Measurements from ENCODE around the gene ACBD4.

Gene ACBD4

DNA sequence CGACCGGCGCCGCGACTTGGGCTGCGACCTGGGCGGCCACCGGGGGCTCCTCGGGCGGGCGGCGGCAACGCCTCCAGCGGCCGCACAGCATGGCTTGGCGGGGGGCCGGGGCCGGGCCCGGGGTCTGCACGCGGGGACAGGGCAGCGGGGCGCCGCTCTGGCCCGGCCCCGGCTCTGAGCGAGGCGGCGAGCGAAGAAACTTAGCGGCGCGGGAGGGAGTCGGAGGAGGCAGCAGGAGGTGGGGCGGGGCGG lies 3.2 kb upstream of the ACBD4 start, which contains the start of gene PLCD3:
Gene PLCD3, minus strand, starts transcription at position 196 of the 252 bp plus-strand sequence. Its CDS starts 105 bp downstream, at position 91.
- H3K27ac ChIP-seq (replicated peaks) = no peak within 1 kb of the TSS; the same call in 1 of the 2 replicates
- no peak for DNase-seq (ENCODE audit: low read depth in 1 of 2, low spot score in 1 of 2)
- H3K27me3 ChIP-seq (ENCODE audit: insufficient read depth, poor library complexity, severe bottlenecking) = no peaks in the 10 kb centered on the region
- H3K4me3 ChIP-seq (replicated peaks; ENCODE audit: insufficient read depth, low read length) = peak within 1 kb of the TSS; percentile 78
- no peak for TF ChIP-seq SPI1 (IDR thresholded peaks at IDR 0.05; ENCODE audit: borderline replicate concordance, low read depth)
- TF ChIP-seq POLR2AphosphoS5 (IDR thresholded peaks at IDR 0.05; ENCODE audit: low read depth) = no peak
- TF ChIP-seq, protein P1, sequence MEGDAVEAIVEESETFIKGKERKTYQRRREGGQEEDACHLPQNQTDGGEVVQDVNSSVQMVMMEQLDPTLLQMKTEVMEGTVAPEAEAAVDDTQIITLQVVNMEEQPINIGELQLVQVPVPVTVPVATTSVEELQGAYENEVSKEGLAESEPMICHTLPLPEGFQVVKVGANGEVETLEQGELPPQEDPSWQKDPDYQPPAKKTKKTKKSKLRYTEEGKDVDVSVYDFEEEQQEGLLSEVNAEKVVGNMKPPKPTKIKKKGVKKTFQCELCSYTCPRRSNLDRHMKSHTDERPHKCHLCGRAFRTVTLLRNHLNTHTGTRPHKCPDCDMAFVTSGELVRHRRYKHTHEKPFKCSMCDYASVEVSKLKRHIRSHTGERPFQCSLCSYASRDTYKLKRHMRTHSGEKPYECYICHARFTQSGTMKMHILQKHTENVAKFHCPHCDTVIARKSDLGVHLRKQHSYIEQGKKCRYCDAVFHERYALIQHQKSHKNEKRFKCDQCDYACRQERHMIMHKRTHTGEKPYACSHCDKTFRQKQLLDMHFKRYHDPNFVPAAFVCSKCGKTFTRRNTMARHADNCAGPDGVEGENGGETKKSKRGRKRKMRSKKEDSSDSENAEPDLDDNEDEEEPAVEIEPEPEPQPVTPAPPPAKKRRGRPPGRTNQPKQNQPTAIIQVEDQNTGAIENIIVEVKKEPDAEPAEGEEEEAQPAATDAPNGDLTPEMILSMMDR (IDR thresholded peaks at IDR 0.05; ENCODE audit: insufficient read depth, low read length) = no peak
- no peak for TF ChIP-seq GABPA (IDR thresholded peaks at IDR 0.05; ENCODE audit: low read depth)
- TF ChIP-seq, protein P2, sequence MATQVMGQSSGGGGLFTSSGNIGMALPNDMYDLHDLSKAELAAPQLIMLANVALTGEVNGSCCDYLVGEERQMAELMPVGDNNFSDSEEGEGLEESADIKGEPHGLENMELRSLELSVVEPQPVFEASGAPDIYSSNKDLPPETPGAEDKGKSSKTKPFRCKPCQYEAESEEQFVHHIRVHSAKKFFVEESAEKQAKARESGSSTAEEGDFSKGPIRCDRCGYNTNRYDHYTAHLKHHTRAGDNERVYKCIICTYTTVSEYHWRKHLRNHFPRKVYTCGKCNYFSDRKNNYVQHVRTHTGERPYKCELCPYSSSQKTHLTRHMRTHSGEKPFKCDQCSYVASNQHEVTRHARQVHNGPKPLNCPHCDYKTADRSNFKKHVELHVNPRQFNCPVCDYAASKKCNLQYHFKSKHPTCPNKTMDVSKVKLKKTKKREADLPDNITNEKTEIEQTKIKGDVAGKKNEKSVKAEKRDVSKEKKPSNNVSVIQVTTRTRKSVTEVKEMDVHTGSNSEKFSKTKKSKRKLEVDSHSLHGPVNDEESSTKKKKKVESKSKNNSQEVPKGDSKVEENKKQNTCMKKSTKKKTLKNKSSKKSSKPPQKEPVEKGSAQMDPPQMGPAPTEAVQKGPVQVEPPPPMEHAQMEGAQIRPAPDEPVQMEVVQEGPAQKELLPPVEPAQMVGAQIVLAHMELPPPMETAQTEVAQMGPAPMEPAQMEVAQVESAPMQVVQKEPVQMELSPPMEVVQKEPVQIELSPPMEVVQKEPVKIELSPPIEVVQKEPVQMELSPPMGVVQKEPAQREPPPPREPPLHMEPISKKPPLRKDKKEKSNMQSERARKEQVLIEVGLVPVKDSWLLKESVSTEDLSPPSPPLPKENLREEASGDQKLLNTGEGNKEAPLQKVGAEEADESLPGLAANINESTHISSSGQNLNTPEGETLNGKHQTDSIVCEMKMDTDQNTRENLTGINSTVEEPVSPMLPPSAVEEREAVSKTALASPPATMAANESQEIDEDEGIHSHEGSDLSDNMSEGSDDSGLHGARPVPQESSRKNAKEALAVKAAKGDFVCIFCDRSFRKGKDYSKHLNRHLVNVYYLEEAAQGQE (IDR thresholded peaks at IDR 0.05; ENCODE audit: insufficient replicate concordance, low read depth) = no peak

DNA sequence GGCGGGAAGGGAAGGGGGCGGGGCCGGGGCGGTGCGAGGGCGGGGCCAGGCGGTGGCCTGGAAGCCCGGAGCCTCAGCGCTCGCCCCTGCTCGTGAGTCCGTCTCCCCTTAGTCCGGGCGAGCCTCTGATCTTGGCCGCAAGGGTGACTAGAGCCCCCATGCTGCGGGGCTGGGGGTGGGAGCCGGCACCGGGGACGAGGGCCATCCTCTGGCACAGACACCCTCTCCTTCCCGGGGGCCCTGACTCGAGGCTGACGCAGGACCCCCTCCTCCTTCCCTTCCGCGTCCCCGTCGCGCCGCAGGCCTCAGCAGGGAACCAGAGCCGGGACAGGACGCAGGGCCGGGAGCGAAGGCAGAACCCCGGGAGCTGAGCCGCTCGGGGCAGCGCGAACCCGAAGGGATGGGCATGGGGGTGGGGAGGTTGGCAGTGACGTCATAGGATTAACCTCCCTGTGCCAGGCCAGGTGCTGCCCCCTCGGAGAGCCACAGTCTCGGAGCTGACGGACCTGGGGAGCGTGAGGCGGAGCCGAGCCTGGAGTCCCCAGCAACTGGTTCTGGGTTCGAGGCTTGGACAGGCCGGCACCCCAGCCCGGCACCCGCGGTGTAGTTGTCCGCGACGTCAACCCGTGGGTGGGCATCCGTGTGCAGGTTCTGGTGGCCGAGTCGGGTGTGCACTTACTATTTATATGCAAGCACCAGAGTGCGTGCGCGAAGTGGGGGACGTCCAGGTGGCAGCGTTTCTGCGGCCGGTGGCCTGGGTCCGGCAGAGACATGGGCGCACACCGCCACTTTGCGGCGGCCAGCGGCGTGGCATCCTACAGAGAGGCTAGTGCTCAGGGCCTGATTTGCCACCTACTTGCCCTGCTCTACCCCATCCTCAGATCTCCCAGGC lies 2.7 kb upstream of the ACBD4 start:
- peak overlapping the region; percentile 78 for H3K4me3 ChIP-seq (replicated peaks; ENCODE audit: insufficient read depth, low read length)
- H3K27ac ChIP-seq (replicated peaks) = no peak overlapping the region
- peak in 1 of 2 experiments; percentile 75 for DNase-seq (ENCODE audit: low read depth in 1 of 2, low spot score in 1 of 2)
- no peaks in the 10 kb centered on the region for H3K27me3 ChIP-seq (ENCODE audit: insufficient read depth, poor library complexity, severe bottlenecking)
- no peak for TF ChIP-seq SPI1 (IDR thresholded peaks at IDR 0.05; ENCODE audit: borderline replicate concordance, low read depth)
- TF ChIP-seq, protein P1 (IDR thresholded peaks at IDR 0.05; ENCODE audit: insufficient read depth, low read length) = peak; percentile 90

DNA sequence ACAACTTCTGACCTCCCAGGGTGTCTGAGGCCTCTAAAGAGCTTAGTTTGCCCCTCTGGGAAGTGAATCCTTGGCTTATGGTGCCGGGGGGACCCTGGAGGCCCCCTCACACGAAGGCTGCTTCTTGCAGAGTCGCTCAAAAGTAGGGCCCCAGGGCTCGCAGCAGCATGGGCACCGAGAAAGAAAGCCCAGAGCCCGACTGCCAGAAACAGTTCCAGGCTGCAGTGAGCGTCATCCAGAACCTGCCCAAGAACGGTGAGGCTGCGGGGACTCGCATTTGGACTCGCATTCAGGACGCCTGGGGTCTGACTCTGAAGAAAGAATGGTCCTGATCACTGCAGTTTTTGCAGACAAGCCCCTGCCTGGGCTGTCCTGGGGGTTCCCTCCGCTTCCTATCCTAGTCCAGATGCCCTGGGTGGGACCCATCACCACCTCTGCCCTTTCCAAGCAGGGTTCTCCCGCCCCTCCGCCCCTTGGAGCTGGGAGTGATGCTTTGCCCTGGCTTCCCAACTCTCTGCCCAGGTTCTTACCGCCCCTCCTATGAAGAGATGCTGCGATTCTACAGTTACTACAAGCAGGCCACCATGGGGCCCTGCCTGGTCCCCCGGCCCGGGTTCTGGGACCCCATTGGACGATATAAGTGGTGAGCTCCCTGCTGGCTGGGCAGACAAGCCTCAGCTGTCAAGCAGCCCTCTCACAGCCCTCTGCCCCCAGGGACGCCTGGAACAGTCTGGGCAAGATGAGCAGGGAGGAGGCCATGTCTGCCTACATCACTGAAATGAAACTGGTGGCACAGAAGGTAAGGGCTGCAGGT lies 698 bp downstream of the ACBD4 start:
- H3K4me3 ChIP-seq (replicated peaks; ENCODE audit: insufficient read depth, low read length) = peak overlapping the region; percentile 61
- H3K27me3 ChIP-seq (ENCODE audit: insufficient read depth, poor library complexity, severe bottlenecking) = no peaks in the 10 kb centered on the region
- TF ChIP-seq, protein P1 (IDR thresholded peaks at IDR 0.05; ENCODE audit: insufficient read depth, low read length) = no peak
- TF ChIP-seq, protein P2 (IDR thresholded peaks at IDR 0.05; ENCODE audit: insufficient replicate concordance, low read depth) = no peak
- TF ChIP-seq GABPA (IDR thresholded peaks at IDR 0.05; ENCODE audit: low read depth) = no peak
- TF ChIP-seq POLR2AphosphoS5 (IDR thresholded peaks at IDR 0.05; ENCODE audit: low read depth) = no peak
- no peak for TF ChIP-seq SPI1 (IDR thresholded peaks at IDR 0.05; ENCODE audit: borderline replicate concordance, low read depth)
- no peak overlapping the region for H3K27ac ChIP-seq (replicated peaks)
- no peak for DNase-seq (ENCODE audit: low read depth in 1 of 2, low spot score in 1 of 2)
